SJSA1 (cell line): ENCODE results near the gene ACAP2. TPM values are rescaled to one million over a fixed set of nuclear protein-coding genes. Genes with fewer than 3 reads are reported as not detected.

Experiments
- DNase-seq, 2 experiments: peaks; one replicate each; pipeline ENCODE4 v3.0.0-alpha.2; 2015 to 2020; ENCODE audit warnings: low spot score in 2 of 2, low read depth in 1 of 2
- H3K27ac ChIP-seq: fragments of 250-450 bp; sonication (Bioruptor Pico); 2 replicates; pipeline ENCODE4 v1.5.1; 2020; ENCODE audit warnings: mild to moderate bottlenecking, moderate library complexity
- H3K27me3 ChIP-seq: fragments of 250-450 bp; sonication (Bioruptor Pico); replicated peaks from 2 replicates; pipeline ENCODE4 v1.5.1; 2020; ENCODE audit warnings: mild to moderate bottlenecking, moderate library complexity
- H3K36me3 ChIP-seq: fragments of 250-450 bp; sonication (Bioruptor Pico); 2 replicates; pipeline ENCODE4 v1.5.1; 2020; ENCODE audit warnings: mild to moderate bottlenecking
- H3K4me1 ChIP-seq: fragments of 250-450 bp; sonication (Bioruptor Pico); replicated peaks from 2 replicates; pipeline ENCODE4 v1.6.1; 2021; ENCODE audit warnings: mild to moderate bottlenecking
- H3K4me3 ChIP-seq: fragments of 250-450 bp; sonication (Bioruptor Pico); 2 replicates; pipeline ENCODE4 v1.5.1; 2020; ENCODE audit warnings: mild to moderate bottlenecking
- H3K9me3 ChIP-seq: fragments of 250-450 bp; sonication (Bioruptor Pico); replicated peaks from 2 replicates; pipeline ENCODE4 v1.5.1; 2020; ENCODE audit warnings: mild to moderate bottlenecking
- total RNA-seq: library from RNA; depleted of rRNA; stranded (reverse); fragments of >200 nt; shearing (Covaris generic); gene quantifications from 2 replicates; pipeline ENCODE4 v1.2.3, GENCODE V29; 2014

The ACAP2 gene
- total RNA-seq, 1 experiment from 2014 or later: 39.6 TPM

DNA sequence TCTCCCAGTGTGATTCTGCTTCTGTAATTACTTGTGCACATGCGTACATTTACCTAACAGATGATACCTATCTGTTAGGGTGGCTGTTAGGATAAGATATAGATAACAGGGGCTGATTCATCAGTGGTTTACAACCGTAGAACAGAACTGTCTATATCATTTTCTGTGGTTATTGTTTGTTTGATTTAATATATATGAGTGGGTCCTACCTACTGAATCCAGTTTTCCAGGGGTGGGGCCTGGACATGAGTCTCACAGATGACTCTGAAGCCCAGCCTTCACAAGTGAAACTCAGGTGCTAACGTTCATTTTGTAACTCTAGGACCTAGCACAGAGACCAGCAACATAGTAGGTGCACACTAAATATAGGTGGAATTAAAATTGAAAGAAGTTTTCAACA, 10.4 kb upstream of the ACAP2 start:
- H3K4me3 ChIP-seq: no peak overlapping the region
- DNase-seq: no peak

GRCh38 chr3:195451373-195452015, 8.7 kb upstream of the ACAP2 start:
- no peaks in the 10 kb centered on the region for H3K27me3 ChIP-seq
- no peak overlapping the region for H3K4me3 ChIP-seq
- no peaks in the 10 kb centered on the region for H3K4me1 ChIP-seq
- DNase-seq: no peak
- no peak overlapping the region for H3K27ac ChIP-seq
- no peaks in the 10 kb centered on the region for H3K36me3 ChIP-seq
- H3K9me3 ChIP-seq: no peaks in the 10 kb centered on the region

More for the DNA sequence above, 10.4 kb upstream of the ACAP2 start:
- no peaks in the 10 kb centered on the region for H3K27me3 ChIP-seq
- no peaks in the 10 kb centered on the region for H3K36me3 ChIP-seq
- no peaks in the 10 kb centered on the region for H3K9me3 ChIP-seq
- H3K4me1 ChIP-seq: no peaks in the 10 kb centered on the region
- H3K27ac ChIP-seq: no peak overlapping the region

- H3K4me3 ChIP-seq: no peak overlapping the region
- H3K27me3 ChIP-seq: no peaks in the 10 kb centered on the region
- no peak for DNase-seq
- H3K4me1 ChIP-seq: no peaks in the 10 kb centered on the region
- H3K36me3 ChIP-seq: no peaks in the 10 kb centered on the region
- H3K9me3 ChIP-seq: no peaks in the 10 kb centered on the region
- no peak overlapping the region for H3K27ac ChIP-seq
Observed at GRCh38 chr3:195450731-195451229, 8.0 kb upstream of the ACAP2 start.

GRCh38 chr3:195448205-195448875, 5.5 kb upstream of the ACAP2 start:
- peaks cover 5% of the 10 kb centered on the region for H3K4me1 ChIP-seq
- DNase-seq: no peak
- H3K27ac ChIP-seq: no peak overlapping the region
- no peaks in the 10 kb centered on the region for H3K9me3 ChIP-seq
- H3K36me3 ChIP-seq: no peaks in the 10 kb centered on the region
- H3K4me3 ChIP-seq: no peak overlapping the region
- H3K27me3 ChIP-seq: no peaks in the 10 kb centered on the region

DNA sequence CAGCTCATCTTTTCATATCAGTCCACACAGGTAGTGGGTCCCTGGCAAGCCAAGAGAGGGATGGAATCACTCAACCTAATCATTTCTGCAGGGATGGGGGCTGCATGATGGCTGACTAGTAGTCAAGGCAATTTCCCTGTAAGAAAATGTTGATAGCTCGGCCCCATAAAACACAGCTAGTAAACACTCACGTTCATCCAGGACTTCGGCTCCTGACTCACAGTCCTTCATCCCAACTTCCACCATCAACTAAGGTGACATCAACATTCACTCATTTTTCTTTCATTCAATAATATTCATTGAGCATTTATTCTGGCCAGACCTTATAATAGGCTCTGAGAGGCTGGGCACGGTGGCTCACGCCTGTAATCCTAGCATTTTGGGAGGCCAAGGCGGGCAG, 4.4 kb upstream of the ACAP2 start:
- Histone ChIP-seq H3K4me3 (no peak overlapping the region), H3K27ac (no peak overlapping the region), H3K36me3 (peaks cover 4% of the 10 kb centered on the region; the same call in 1 of the 2 replicates), H3K4me1 (peaks cover 5% of the 10 kb centered on the region), H3K9me3 (no peaks in the 10 kb centered on the region), H3K27me3 (no peaks in the 10 kb centered on the region)
- no peak for DNase-seq

DNA sequence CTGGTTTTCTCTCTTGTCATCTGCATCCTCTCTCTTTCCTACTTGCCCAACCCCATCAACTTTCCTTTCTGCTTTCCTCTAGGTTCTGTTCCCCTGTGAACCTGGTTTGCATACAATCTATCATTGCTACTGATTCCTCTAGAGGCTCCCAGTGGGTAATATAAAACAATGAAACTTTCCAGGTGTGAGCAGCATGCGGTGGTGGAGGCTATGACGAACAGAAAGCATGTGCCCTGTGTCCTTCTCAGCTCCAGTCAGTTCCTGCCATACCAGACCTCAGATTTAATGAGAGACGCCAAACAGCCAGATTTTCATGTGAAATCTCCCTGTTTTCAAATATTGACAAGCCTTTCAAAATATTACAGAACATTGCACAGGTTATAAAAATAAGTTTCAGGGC, 3.5 kb upstream of the ACAP2 start:
- no peak for DNase-seq
- Histone ChIP-seq H3K27ac (no peak overlapping the region), H3K36me3 (peaks cover 8% of the 10 kb centered on the region), H3K4me3 (no peak overlapping the region), H3K9me3 (no peaks in the 10 kb centered on the region), H3K4me1 (peaks cover 6% of the 10 kb centered on the region), H3K27me3 (no peaks in the 10 kb centered on the region)

GRCh38 chr3:195445885-195446284, 3.1 kb upstream of the ACAP2 start:
- Histone ChIP-seq H3K27me3 (no peaks in the 10 kb centered on the region), H3K4me1 (peaks cover 11% of the 10 kb centered on the region), H3K4me3 (no peak overlapping the region), H3K36me3 (peaks cover 8% of the 10 kb centered on the region), H3K9me3 (no peaks in the 10 kb centered on the region), H3K27ac (no peak overlapping the region)
- no peak for DNase-seq

DNA sequence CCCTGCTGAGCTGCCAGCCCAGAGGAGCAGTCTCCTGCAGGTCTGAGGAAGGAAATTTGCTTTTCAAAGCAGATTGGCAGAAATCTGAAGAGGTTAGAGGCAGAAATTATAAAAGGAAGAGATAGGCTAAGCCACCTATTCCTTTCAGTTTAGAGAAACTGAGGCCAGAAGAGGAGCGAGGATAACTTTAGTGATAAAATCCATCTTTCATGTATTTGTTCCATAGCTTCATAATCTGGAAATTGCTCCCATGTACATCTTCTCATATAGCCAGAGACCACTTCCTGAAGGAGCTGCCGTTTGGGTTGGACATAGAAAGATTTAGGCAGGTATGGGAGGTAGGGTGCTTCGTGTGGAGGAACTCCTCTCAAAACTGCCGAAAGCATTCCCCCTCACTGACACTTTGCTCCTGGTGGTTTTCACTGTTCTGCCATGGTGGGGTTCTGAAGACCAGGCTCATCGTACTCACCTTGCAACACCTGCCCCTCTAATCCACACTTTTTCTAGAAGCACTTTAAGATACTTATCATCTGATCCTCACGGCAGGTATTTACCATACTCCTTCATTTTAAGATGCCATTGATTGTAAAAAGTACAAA, 670 bp upstream of the ACAP2 start:
- H3K27me3 ChIP-seq: no peaks in the 10 kb centered on the region
- H3K4me1 ChIP-seq: peaks cover 13% of the 10 kb centered on the region
- 0 out of 2 replicates have a peak overlapping the region, but pooled peaks have one; percentile 1 for H3K4me3 ChIP-seq
- peaks cover 8% of the 10 kb centered on the region for H3K36me3 ChIP-seq
- H3K27ac ChIP-seq: no peak overlapping the region
- H3K9me3 ChIP-seq: no peaks in the 10 kb centered on the region
- no peak for DNase-seq

- peak; percentile 53 to 57 for DNase-seq
- Histone ChIP-seq H3K27me3 (no peaks in the 10 kb centered on the region), H3K4me3 (peak overlapping the region; percentile 91), H3K4me1 (peaks cover 13% of the 10 kb centered on the region), H3K9me3 (no peaks in the 10 kb centered on the region), H3K36me3 (peaks cover 8% of the 10 kb centered on the region), H3K27ac (peak overlapping the region; percentile 60)
Observed at GRCh38 chr3:195441992-195442572, 738 bp downstream of the ACAP2 start.

GRCh38 chr3:195441476-195441991, 1.3 kb downstream of the ACAP2 start:
- H3K4me3 ChIP-seq: peak overlapping the region; percentile 91
- H3K9me3 ChIP-seq: no peaks in the 10 kb centered on the region
- peaks cover 8% of the 10 kb centered on the region for H3K36me3 ChIP-seq
- no peak for DNase-seq
- H3K27ac ChIP-seq: peak overlapping the region; percentile 60
- H3K27me3 ChIP-seq: no peaks in the 10 kb centered on the region
- peaks cover 13% of the 10 kb centered on the region for H3K4me1 ChIP-seq

GRCh38 chr3:195441051-195441450, 1.8 kb downstream of the ACAP2 start:
- peak overlapping the region; percentile 91 for H3K4me3 ChIP-seq
- no peaks in the 10 kb centered on the region for H3K9me3 ChIP-seq
- H3K4me1 ChIP-seq: peaks cover 13% of the 10 kb centered on the region
- H3K27me3 ChIP-seq: no peaks in the 10 kb centered on the region
- peak overlapping the region; percentile 60 for H3K27ac ChIP-seq
- no peak for DNase-seq
- peaks cover 8% of the 10 kb centered on the region for H3K36me3 ChIP-seq

DNA sequence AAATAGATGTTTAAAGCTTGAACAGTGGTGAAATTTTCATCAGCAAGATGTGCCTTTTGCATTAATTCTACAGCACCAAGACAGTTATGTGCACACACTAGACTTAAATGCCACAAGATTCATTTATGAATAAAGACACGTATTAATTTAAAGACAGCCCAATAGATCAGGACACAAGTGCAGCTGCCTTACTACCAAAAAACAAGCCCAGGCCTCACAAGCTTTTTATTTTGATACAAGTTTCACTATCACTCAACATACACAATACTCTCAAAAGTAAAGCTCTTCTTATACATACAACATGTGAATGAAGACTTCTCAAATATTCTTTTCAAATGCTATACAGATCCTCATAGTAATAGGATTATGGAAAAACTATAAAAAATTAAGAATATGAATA, 2.4 kb downstream of the ACAP2 start:
- Histone ChIP-seq H3K27me3 (no peaks in the 10 kb centered on the region), H3K27ac (no peak overlapping the region), H3K4me3 (no peak overlapping the region), H3K36me3 (peaks cover 8% of the 10 kb centered on the region), H3K9me3 (no peaks in the 10 kb centered on the region), H3K4me1 (peaks cover 13% of the 10 kb centered on the region)
- DNase-seq: no peak

- no peak for DNase-seq
- H3K36me3 ChIP-seq: peaks cover 8% of the 10 kb centered on the region
- H3K4me3 ChIP-seq: no peak overlapping the region
- H3K4me1 ChIP-seq: peaks cover 9% of the 10 kb centered on the region
- H3K9me3 ChIP-seq: no peaks in the 10 kb centered on the region
- no peaks in the 10 kb centered on the region for H3K27me3 ChIP-seq
- H3K27ac ChIP-seq: no peak overlapping the region
Observed at GRCh38 chr3:195438371-195438770, 4.4 kb downstream of the ACAP2 start.

DNA sequence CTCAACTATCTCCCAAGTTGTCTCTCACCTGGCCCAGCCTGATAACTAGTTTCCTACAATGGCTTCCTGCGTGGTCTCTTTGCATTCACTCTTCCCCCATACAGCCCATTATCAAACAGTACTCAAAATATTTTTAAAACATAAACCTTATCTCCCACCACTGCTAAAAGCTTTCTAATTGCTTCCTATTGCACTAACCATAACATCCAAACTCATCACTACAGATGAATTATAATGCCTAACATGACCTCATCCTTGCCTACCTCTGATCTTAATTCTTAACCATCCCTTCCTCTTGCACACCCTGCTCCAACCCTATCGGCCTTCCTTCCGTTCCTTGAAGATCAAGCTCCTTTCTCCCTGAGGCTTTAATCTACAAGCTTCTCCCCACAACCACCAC, 17.0 kb downstream of the ACAP2 start:
- DNase-seq: no peak
- no peaks in the 10 kb centered on the region for H3K36me3 ChIP-seq
- no peak overlapping the region for H3K4me3 ChIP-seq
- H3K9me3 ChIP-seq: no peaks in the 10 kb centered on the region
- no peak overlapping the region for H3K27ac ChIP-seq
- H3K27me3 ChIP-seq: no peaks in the 10 kb centered on the region
- H3K4me1 ChIP-seq: no peaks in the 10 kb centered on the region
